ENCODE data around the gene FBLIM1. TPM values are rescaled to one million over a fixed set of nuclear protein-coding genes. Genes with fewer than 3 reads are reported as not detected.

The FBLIM1 gene
- total and polyA plus RNA-seq, 2 experiments from 2014 or later = 117 to 120 TPM

DNA sequence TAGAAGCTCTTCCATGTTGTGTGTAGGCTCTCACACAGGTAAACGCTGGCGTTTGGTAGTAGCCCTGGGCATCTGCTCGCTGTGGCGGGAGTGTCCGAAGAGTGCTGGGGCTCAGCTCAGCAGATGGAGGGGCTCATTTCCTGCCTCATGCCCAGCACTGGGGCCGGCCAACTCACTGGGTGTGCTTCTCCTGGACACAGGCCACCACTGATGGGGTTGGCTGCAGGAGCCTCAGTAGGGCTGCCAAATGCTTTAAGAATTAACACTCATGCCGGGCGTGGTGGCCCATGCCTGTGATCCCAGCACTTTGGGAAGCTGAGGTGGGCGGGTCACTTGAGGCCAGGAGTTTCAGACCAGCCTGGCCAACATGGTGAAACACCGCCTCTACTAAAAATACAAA lies 28.0 kb downstream of the FBLIM1 start:
- Histone ChIP-seq H3K4me3 (no peak overlapping the region), H4K20me1 (ENCODE audit: insufficient read depth, poor library complexity, severe bottlenecking) (no peaks in the 10 kb centered on the region), H3K27ac (peak overlapping the region; percentile 88), H3K36me3 (replicated peaks; ENCODE audit: insufficient read depth, low read depth) (no peaks in the 10 kb centered on the region), H3K4me1 (ENCODE audit: insufficient read depth) (no peaks in the 10 kb centered on the region), H3K9me3 (ENCODE audit: low read depth) (no peaks in the 10 kb centered on the region), H3K27me3 (no peaks in the 10 kb centered on the region), H2AFZ (no peak overlapping the region), H3K4me2 (no peak overlapping the region), H3K9me2 (replicated peaks; ENCODE audit: insufficient read depth) (no peaks in the 10 kb centered on the region), H3K79me2 (no peaks in the 10 kb centered on the region)
- WGBS (ENCODE audit: low lambda C conversion rate, missing lambda C conversion rate) = 87% methylated on average over 10 of the region's 10 CpGs
- no peak for DNase-seq (ENCODE audit: low spot score)
- TF ChIP-seq EZH2 (IDR thresholded peaks at IDR 0.05; ENCODE audit: borderline replicate concordance) (no peak), EZH2phosphoT487 (IDR thresholded peaks at IDR 0.05; ENCODE audit: low read depth, severe bottlenecking, unreplicated experiment) (no peak)
- TF ChIP-seq, protein P1, sequence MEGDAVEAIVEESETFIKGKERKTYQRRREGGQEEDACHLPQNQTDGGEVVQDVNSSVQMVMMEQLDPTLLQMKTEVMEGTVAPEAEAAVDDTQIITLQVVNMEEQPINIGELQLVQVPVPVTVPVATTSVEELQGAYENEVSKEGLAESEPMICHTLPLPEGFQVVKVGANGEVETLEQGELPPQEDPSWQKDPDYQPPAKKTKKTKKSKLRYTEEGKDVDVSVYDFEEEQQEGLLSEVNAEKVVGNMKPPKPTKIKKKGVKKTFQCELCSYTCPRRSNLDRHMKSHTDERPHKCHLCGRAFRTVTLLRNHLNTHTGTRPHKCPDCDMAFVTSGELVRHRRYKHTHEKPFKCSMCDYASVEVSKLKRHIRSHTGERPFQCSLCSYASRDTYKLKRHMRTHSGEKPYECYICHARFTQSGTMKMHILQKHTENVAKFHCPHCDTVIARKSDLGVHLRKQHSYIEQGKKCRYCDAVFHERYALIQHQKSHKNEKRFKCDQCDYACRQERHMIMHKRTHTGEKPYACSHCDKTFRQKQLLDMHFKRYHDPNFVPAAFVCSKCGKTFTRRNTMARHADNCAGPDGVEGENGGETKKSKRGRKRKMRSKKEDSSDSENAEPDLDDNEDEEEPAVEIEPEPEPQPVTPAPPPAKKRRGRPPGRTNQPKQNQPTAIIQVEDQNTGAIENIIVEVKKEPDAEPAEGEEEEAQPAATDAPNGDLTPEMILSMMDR (IDR thresholded peaks at IDR 0.05; ENCODE audit: poor library complexity) = no peak

DNA sequence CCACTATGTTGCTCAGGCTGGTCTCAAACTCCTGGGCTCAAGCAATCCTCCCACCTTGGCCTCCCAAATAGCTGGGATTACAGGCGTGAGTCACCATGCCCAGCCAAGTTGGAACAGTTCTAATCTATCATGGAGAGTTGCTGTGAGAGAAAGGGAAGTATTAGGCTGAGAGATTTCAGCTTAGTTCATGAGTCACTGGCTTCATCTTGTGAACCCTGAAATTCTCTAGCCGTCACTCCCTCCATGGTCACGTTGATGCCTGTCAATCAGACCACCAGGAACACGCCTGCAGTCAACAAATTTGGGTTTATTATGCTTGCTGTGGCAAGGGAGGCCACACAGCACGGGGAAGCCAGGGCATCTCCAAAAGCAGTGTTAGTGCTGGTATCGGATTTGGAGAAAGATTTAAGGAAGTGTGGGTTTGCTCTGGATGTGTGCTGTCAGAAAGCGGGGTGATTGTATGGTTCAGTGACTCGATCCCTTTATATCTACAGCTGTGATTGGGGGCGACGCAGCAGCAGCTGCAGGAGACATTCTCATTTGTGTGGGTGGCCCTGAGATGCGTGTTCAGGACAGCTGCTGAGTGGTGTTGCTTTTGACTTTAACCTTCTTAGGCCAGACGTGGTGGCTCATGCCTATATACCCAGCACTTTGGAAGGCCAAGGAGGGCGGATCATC lies 30.2 kb downstream of the FBLIM1 start:
- no peak for DNase-seq (ENCODE audit: low spot score)
- Histone ChIP-seq H3K36me3 (replicated peaks; ENCODE audit: insufficient read depth, low read depth) (no peaks in the 10 kb centered on the region), H4K20me1 (ENCODE audit: insufficient read depth, poor library complexity, severe bottlenecking) (no peaks in the 10 kb centered on the region), H3K27ac (peak overlapping the region; percentile 88), H3K4me3 (no peak overlapping the region), H3K79me2 (no peaks in the 10 kb centered on the region), H3K4me1 (ENCODE audit: insufficient read depth) (peaks cover 11% of the 10 kb centered on the region), H3K9me3 (ENCODE audit: low read depth) (no peaks in the 10 kb centered on the region), H3K27me3 (no peaks in the 10 kb centered on the region), H3K4me2 (no peak overlapping the region), H2AFZ (no peak overlapping the region), H3K9me2 (replicated peaks; ENCODE audit: insufficient read depth) (no peaks in the 10 kb centered on the region)
- WGBS (ENCODE audit: low lambda C conversion rate, missing lambda C conversion rate) = 83% methylated on average over 13 of the region's 13 CpGs
- no peak for TF ChIP-seq EZH2phosphoT487 (IDR thresholded peaks at IDR 0.05; ENCODE audit: low read depth, severe bottlenecking, unreplicated experiment)

DNA sequence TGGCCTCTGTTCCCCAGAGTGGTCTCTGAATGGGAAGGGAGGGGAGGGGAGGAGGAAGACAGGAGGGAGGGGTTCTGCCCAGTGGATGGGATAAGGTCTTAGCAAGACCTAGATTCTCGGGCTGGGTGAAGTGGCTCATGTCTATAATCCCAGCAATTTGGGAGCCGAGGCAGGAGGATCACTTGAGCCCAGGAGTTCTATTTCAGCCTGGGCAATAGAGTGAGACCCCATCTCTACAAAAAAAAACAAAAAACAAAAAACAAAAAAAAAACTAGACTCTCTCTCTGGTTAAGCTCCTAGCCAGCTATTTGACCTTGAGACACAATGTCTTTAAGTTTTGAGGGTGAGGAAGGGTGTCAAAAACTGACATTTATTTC lies 37.5 kb downstream of the FBLIM1 start:
- DNase-seq (ENCODE audit: low spot score) = no peak
- no peak overlapping the region for H3K4me3 ChIP-seq
- peak overlapping the region; percentile 92 for H3K27ac ChIP-seq
- H3K9me3 ChIP-seq (ENCODE audit: low read depth) = no peaks in the 10 kb centered on the region
- H3K27me3 ChIP-seq = no peaks in the 10 kb centered on the region
- H3K79me2 ChIP-seq = no peaks in the 10 kb centered on the region
- peaks cover 56% of the 10 kb centered on the region for H3K4me1 ChIP-seq (ENCODE audit: insufficient read depth)
- H2AFZ ChIP-seq = no peak overlapping the region
- H3K9me2 ChIP-seq (replicated peaks; ENCODE audit: insufficient read depth) = no peaks in the 10 kb centered on the region
- peak overlapping the region; percentile 2 for H3K4me2 ChIP-seq
- WGBS (ENCODE audit: low lambda C conversion rate, missing lambda C conversion rate) = 83% methylated on average over 2 of the region's 2 CpGs
- H4K20me1 ChIP-seq (ENCODE audit: insufficient read depth, poor library complexity, severe bottlenecking) = no peaks in the 10 kb centered on the region
- TF ChIP-seq EZH2phosphoT487 (IDR thresholded peaks at IDR 0.05; ENCODE audit: low read depth, severe bottlenecking, unreplicated experiment) (no peak), EZH2 (IDR thresholded peaks at IDR 0.05; ENCODE audit: borderline replicate concordance) (no peak)
- TF ChIP-seq, protein P1 (IDR thresholded peaks at IDR 0.05; ENCODE audit: poor library complexity) = no peak
- H3K36me3 ChIP-seq (replicated peaks; ENCODE audit: insufficient read depth, low read depth) = no peaks in the 10 kb centered on the region

DNA sequence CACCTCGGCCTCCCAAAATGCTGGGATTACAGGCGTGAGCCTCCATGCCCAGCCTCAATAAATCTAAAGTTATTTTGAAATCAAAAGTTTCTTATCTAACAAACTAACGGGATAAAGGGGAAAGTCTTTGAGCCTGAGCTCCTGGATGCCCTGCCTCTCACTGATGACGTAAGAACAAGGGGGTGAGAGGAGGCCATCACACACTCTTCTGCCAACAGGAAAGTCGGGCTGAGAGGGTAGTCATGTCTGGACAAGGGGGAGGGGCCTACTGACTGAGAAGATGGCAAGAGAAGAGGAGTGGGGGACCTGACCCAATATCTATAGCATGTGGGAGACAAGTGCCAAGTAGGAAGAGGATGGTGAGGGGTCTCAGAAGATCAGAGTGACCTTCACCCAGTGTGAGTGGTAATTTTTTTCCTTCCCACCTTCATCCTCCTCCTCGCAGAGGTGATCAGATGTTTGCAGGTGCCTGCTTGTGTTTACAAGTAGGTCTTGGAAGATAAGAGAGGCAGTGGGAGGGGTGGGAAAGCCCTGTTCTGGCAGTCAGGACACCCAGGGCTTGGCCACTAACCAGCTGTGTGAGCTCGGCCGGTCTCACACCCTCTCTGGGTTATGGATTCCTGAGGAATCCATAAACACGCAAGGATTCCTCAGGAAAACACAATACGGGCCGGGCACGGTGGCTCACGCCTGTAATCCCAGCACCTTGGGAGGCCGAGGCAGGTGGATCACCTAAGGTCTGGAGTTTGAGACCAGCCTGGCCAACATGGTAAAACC lies 39.2 kb downstream of the FBLIM1 start:
- no peaks in the 10 kb centered on the region for H3K36me3 ChIP-seq (replicated peaks; ENCODE audit: insufficient read depth, low read depth)
- no peaks in the 10 kb centered on the region for H3K9me3 ChIP-seq (ENCODE audit: low read depth)
- no peaks in the 10 kb centered on the region for H3K79me2 ChIP-seq
- H2AFZ ChIP-seq = no peak overlapping the region
- H3K27me3 ChIP-seq = no peaks in the 10 kb centered on the region
- peak overlapping the region; percentile 92 for H3K27ac ChIP-seq
- H3K9me2 ChIP-seq (replicated peaks; ENCODE audit: insufficient read depth) = no peaks in the 10 kb centered on the region
- DNase-seq (ENCODE audit: low spot score) = no peak
- H4K20me1 ChIP-seq (ENCODE audit: insufficient read depth, poor library complexity, severe bottlenecking) = no peaks in the 10 kb centered on the region
- peaks cover 57% of the 10 kb centered on the region for H3K4me1 ChIP-seq (ENCODE audit: insufficient read depth)
- no peak for TF ChIP-seq EZH2phosphoT487 (IDR thresholded peaks at IDR 0.05; ENCODE audit: low read depth, severe bottlenecking, unreplicated experiment)
- TF ChIP-seq EZH2 (IDR thresholded peaks at IDR 0.05; ENCODE audit: borderline replicate concordance) = no peak
- TF ChIP-seq, protein P1 (IDR thresholded peaks at IDR 0.05; ENCODE audit: poor library complexity) = no peak
- no peak overlapping the region for H3K4me3 ChIP-seq
- no peak overlapping the region for H3K4me2 ChIP-seq
- 75% methylated on average over 14 of the region's 14 CpGs for WGBS (ENCODE audit: low lambda C conversion rate, missing lambda C conversion rate)
